Tibial artery (tissue), 4 donors: ENCODE results near the gene SLC38A8.

Experiments
- DNase-seq, 2 donors: peaks; one replicate each; pipeline ENCODE4 v3.0.0-alpha.2; 2019
- H3K27ac ChIP-seq, 2 donors: fragments of 200-600 bp; sonication (generic) in 1 of 2; 1 replicate in 1 of 2; 2 replicates in 1 of 2; pipeline ENCODE4 v1.5.1; 2018 to 2019; ENCODE audit warnings: mild to moderate bottlenecking in 1 of 2
- H3K27me3 ChIP-seq, 2 donors: fragments of 200-600 bp; sonication (generic) in 1 of 2; one replicate each; pipeline versions ENCODE4 v1.5.1 to v1.6.0; 2016 to 2019
- H3K36me3 ChIP-seq, 3 donors: fragments of 200-600 bp; sonication (generic) in 2 of 3; one replicate each; pipeline ENCODE4 v1.5.1; 2016 to 2019; ENCODE audit warnings: mild to moderate bottlenecking in 2 of 3
- H3K4me1 ChIP-seq, 4 donors: fragments of 200-600 bp; sonication (generic) in 2 of 4; 1 replicate in 3 of 4; 2 replicates in 1 of 4; pipeline ENCODE4 v1.5.1; 2016 to 2019
- H3K4me3 ChIP-seq, 2 donors: fragments of 200-600 bp; sonication (generic) in 1 of 2; 1 replicate in 1 of 2; 2 replicates in 1 of 2; pipeline ENCODE4 v1.5.1; 2018 to 2019; ENCODE audit warnings: mild to moderate bottlenecking in 2 of 2
- H3K9me3 ChIP-seq, 3 donors: fragments of 200-600 bp; sonication (generic) in 1 of 3; one replicate each; pipeline ENCODE4 v1.5.1; 2016 to 2019
- intact Hi-C: fragments of 100-400 bp; cut with DNase I; formaldehyde crosslinking; loops from one replicate; pipeline ENCODE4 v1.15.0; 2023; ENCODE audit warnings: low total_unique reads
- TF ChIP-seq, protein P1 (sequence below), 2 experiments: fragments of 200-600 bp in 1 of 2; fragments of 450-650 bp in 1 of 2; IDR thresholded peaks; one replicate each; pipeline ENCODE4 v1.5.1; 2017 to 2019; ENCODE audit warnings: antibody characterized with exemption in 2 of 2, mild to moderate bottlenecking in 1 of 2, moderate library complexity in 1 of 2

Gene SLC38A8

DNA sequence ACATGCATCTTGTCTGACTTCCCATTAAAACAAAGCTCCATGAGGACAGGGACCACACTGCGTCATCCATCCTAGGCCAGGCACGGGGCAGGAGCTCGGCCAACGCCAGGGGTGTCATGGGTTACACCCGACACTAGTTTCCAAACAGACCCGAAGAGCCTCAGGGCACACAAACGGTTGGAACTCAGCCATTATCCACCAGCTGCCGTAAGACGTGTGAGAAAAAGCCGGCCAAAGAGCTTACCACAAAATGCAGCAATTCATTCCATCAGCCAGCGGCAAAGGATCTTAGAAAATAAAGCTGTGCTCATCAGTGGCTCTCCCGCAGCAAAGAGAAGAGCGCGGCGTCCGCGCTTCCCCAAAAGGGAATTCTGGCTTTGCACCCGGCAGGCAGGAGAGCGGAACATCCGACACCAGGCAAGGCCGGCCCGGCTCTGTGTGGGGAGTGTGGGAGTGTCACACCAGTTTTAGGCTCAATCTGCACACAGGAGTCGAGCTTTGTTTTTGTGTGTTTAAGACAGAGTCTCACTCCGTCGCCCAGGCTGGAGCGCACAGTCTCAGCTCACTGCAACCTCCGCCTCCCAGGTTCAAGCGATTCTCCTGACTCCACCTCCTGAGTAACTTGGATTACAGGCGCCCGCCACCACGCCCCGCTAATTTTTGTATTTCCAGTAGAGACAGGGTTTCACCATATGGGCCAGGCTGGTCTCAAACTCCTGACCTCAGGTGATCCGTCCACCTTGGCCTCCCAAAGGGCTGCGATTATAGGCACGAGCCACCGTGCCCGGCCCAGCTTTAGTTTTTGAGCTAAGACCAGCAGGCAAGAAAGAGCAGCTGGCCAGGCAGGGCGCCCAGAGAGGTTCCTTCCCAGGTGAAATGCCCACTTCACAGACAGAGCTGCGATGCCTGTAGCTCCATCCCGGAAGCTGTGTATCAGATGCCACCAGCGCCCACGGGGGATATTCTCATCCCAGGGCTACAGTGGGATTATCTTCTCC, 1.5 kb downstream of the SLC38A8 start:
- no peak for DNase-seq
- Histone ChIP-seq H3K27ac (no peak overlapping the region), H3K27me3 (peaks cover 0 to 37% of the 10 kb centered on the region in 2 donors), H3K4me1 (no peaks in the 10 kb centered on the region), H3K9me3 (peaks cover 0 to 7% (median 7%) of the 10 kb centered on the region in 3 donors), H3K36me3 (no peaks in the 10 kb centered on the region), H3K4me3 (no peak overlapping the region)
- TF ChIP-seq, protein P1, sequence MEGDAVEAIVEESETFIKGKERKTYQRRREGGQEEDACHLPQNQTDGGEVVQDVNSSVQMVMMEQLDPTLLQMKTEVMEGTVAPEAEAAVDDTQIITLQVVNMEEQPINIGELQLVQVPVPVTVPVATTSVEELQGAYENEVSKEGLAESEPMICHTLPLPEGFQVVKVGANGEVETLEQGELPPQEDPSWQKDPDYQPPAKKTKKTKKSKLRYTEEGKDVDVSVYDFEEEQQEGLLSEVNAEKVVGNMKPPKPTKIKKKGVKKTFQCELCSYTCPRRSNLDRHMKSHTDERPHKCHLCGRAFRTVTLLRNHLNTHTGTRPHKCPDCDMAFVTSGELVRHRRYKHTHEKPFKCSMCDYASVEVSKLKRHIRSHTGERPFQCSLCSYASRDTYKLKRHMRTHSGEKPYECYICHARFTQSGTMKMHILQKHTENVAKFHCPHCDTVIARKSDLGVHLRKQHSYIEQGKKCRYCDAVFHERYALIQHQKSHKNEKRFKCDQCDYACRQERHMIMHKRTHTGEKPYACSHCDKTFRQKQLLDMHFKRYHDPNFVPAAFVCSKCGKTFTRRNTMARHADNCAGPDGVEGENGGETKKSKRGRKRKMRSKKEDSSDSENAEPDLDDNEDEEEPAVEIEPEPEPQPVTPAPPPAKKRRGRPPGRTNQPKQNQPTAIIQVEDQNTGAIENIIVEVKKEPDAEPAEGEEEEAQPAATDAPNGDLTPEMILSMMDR (IDR thresholded peaks at IDR 0.05), result no peak
- intact Hi-C loops, result no loop called here

DNA sequence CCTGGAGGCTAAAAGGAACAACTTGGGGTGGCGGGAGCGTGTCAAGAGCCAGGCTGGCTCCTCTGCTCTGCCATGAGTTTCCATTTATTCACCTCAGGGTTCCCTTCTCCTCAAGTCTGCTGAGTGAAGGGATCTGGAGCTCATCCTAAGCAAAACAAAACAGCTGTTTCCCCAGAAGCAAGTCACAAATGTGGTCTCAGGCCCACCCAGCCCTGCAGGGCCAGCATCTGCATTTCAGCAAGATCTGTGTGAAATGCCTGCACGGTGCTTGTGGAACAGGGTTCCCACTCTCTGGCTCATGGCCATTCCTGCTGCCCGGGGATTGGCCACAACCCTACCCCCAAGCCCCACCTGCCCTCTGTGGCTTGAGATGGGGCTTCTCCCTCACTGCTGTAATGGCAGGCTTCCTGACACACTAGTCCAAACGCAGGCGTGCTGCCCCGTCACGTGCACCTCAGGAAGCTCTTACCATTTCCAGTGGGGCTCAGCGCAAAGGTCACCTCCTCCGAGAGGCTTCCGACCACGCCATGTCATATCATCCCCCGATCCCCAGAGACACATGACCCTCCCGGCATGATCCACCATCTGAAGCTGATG, 2.3 kb downstream of the SLC38A8 start:
- Histone ChIP-seq H3K4me1 (no peaks in the 10 kb centered on the region), H3K9me3 (peaks cover 0 to 11% (median 11%) of the 10 kb centered on the region in 3 donors), H3K27ac (no peak overlapping the region), H3K4me3 (no peak overlapping the region), H3K36me3 (no peaks in the 10 kb centered on the region), H3K27me3 (peaks cover 0 to 36% of the 10 kb centered on the region in 2 donors)
- TF ChIP-seq, protein P1 (IDR thresholded peaks at IDR 0.05), result no peak
- DNase-seq, result no peak
- intact Hi-C loops, result no loop called here

DNA sequence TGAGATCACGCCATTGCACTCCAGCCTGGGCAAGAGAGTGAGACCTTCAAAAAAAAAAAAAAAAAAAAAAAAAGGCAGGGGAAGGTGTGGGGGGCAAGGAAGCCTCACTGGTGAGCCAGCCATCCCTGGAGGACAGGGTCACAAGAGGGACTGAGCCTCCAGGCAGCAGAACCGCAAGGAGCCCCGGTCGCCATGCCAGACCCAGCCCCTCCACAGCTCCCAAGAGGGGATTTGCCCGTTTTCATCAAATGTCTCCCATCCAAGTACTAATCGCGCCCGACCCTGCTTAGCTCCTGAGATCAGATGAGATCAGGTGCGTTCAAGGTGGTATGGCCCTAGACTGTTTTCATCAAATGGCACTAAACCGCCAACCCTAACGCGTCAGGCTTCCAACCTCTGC, 2.9 kb downstream of the SLC38A8 start:
- Histone ChIP-seq H3K4me1 (no peaks in the 10 kb centered on the region), H3K27me3 (peaks cover 0 to 33% of the 10 kb centered on the region in 2 donors), H3K4me3 (no peak overlapping the region), H3K36me3 (no peaks in the 10 kb centered on the region), H3K27ac (no peak overlapping the region), H3K9me3 (peaks cover 0 to 14% (median 11%) of the 10 kb centered on the region in 3 donors)
- intact Hi-C loops, result no loop called here
- TF ChIP-seq, protein P1 (IDR thresholded peaks at IDR 0.05), result no peak
- DNase-seq, result no peak

DNA sequence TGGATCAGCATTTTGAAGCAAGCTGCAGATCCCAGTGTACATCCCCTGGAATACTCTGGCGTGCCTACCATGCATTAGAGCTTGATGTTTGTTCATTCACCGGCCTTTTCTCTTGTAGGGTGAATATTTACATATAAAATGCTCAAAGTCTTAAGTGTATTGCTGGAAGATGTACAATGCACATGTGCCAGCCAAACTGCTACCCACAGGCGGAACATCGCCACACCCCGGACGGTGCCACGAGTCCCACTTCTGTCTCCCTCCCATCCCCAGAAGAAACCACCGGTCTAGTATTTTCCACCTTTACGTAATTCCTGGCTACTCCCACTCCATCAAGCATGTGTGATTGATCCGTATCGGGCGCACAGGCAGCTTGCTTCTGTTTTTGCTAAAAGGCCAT, 4.1 kb downstream of the SLC38A8 start:
- no peak overlapping the region for H3K4me3 ChIP-seq
- no peak for DNase-seq
- H3K27me3 ChIP-seq, result peaks cover 0 to 33% of the 10 kb centered on the region in 2 donors
- peaks cover 0 to 14% (median 11%) of the 10 kb centered on the region in 3 donors for H3K9me3 ChIP-seq
- intact Hi-C loops, result no loop called here
- no peaks in the 10 kb centered on the region for H3K36me3 ChIP-seq
- no peak overlapping the region for H3K27ac ChIP-seq
- no peaks in the 10 kb centered on the region for H3K4me1 ChIP-seq
- TF ChIP-seq, protein P1 (IDR thresholded peaks at IDR 0.05), result no peak

DNA sequence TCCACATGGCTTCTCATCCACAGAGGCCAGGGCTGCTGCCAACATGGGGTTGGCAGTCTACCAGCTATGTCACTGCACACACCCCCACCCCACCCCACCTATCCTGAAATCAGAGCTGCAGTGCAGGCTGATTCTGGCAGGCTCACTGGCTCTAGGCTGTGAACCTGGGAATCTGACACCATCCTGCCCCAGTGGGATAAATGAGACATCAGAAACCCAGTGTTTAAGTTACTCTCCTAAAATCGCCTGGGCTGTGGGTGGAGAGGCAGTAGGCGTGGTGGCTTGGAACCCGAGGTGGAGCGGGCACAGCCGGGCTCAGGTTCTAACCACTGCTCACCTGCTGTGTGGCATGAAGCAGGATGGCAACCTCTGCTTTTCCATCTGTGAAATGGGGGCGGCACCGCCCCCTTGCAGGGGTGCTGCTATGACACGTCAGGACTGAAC, 5.6 kb downstream of the SLC38A8 start:
- Histone ChIP-seq H3K4me3 (no peak overlapping the region), H3K27me3 (peaks cover 0 to 26% of the 10 kb centered on the region in 2 donors), H3K4me1 (no peaks in the 10 kb centered on the region), H3K36me3 (no peaks in the 10 kb centered on the region), H3K9me3 (peaks cover 0 to 14% (median 11%) of the 10 kb centered on the region in 3 donors), H3K27ac (no peak overlapping the region)
- TF ChIP-seq, protein P1 (IDR thresholded peaks at IDR 0.05), result no peak
- intact Hi-C loops, result no loop called here
- DNase-seq, result no peak
